IPS DF 4.7 (cell line): ENCODE measurements around the gene TOLLIP.
"Not testable (repeated sequence)": the region's sequence is repeated elsewhere in the genome, so short reads cannot be mapped to it uniquely, and the experiment has no call there.

Experiments used
- DNase-seq: peaks from one replicate; pipeline ENCODE4 v3.0.0-alpha.2; 2013; ENCODE audit warnings: low spot score; ENCODE audit errors: extremely low read depth

The TOLLIP gene

GRCh38 chr11:1250411-1250810 lies 59.0 kb downstream of the TOLLIP start:
- not testable (repeated sequence) for DNase-seq

- DNase-seq: not testable (repeated sequence)
These were observed 60.5 kb downstream of the TOLLIP start for GRCh38 chr11:1248951-1249350.

- DNase-seq: not testable (repeated sequence)
These were observed 62.4 kb downstream of the TOLLIP start for GRCh38 chr11:1247026-1247425.

- DNase-seq: not testable (repeated sequence)
These were observed 63.1 kb downstream of the TOLLIP start for GRCh38 chr11:1246301-1246700.

GRCh38 chr11:1245717-1246116 lies 63.7 kb downstream of the TOLLIP start:
- DNase-seq: not testable (repeated sequence)

- DNase-seq: not testable (repeated sequence)
These were observed 64.9 kb downstream of the TOLLIP start for GRCh38 chr11:1244557-1244956.

GRCh38 chr11:1243521-1243920 lies 65.9 kb downstream of the TOLLIP start:
- not testable (repeated sequence) for DNase-seq

- DNase-seq: not testable (repeated sequence)
These were observed 66.7 kb downstream of the TOLLIP start for GRCh38 chr11:1242751-1243150.

GRCh38 chr11:1242289-1242688 lies 67.1 kb downstream of the TOLLIP start:
- DNase-seq: no peak

- DNase-seq: no peak
These were observed 67.7 kb downstream of the TOLLIP start for GRCh38 chr11:1241706-1242105.

- DNase-seq: no peak
These were observed 68.7 kb downstream of the TOLLIP start for GRCh38 chr11:1240771-1241170.

- DNase-seq: no peak
These were observed 69.7 kb downstream of the TOLLIP start for GRCh38 chr11:1239596-1240205.

- DNase-seq: no peak
These were observed 70.5 kb downstream of the TOLLIP start for GRCh38 chr11:1238767-1239595.

- no peak for DNase-seq
These were observed 71.6 kb downstream of the TOLLIP start for GRCh38 chr11:1237851-1238250.

GRCh38 chr11:1237128-1237580 lies 72.3 kb downstream of the TOLLIP start:
- no peak for DNase-seq

- no peak for DNase-seq
These were observed 72.9 kb downstream of the TOLLIP start for GRCh38 chr11:1236316-1237127.

- no peak for DNase-seq
These were observed 73.5 kb downstream of the TOLLIP start for GRCh38 chr11:1235901-1236315.

- DNase-seq: no peak
These were observed 74.0 kb downstream of the TOLLIP start for GRCh38 chr11:1235306-1235900.

GRCh38 chr11:1234771-1235305 lies 74.6 kb downstream of the TOLLIP start:
- no peak for DNase-seq

GRCh38 chr11:1234054-1234720 lies 75.2 kb downstream of the TOLLIP start:
- no peak for DNase-seq
